Left lung (tissue), 10 donors: ENCODE data around the gene ZNF451. TPM values are rescaled to one million over a fixed set of nuclear protein-coding genes. Genes with fewer than 3 reads are reported as not detected.
"Not testable (repeated sequence)": the region's sequence is repeated elsewhere in the genome, so short reads cannot be mapped to it uniquely, and the experiment has no call there.

ENCODE experiments used
- ATAC-seq: fragments of 200-7000 bp; cut with Tn5 transposase; one replicate; pipeline ENCODE4 v1.9.1; 2020; ENCODE audit warnings: moderate library complexity
- DNase-seq, 4 donors: peaks; one replicate each; pipeline ENCODE4 v3.0.0-alpha.2; 2013 to 2020
- H3K27ac ChIP-seq, 2 donors: fragments of 200-600 bp; sonication (generic) in 1 of 2; one replicate each; pipeline versions ENCODE4 v1.5.0 to v1.8.0; 2020 to 2021
- H3K27me3 ChIP-seq, 2 donors: fragments of 200-600 bp; sonication (generic) in 1 of 2; one replicate each; pipeline versions ENCODE4 v1.5.0 to v1.8.0; 2020 to 2021
- H3K36me3 ChIP-seq, 2 donors: fragments of 200-600 bp; sonication (generic) in 1 of 2; one replicate each; pipeline versions ENCODE4 v1.5.0 to v1.8.0; 2020 to 2021
- H3K4me1 ChIP-seq, 2 donors: fragments of 200-600 bp; one replicate each; pipeline ENCODE4 v1.8.0; 2021
- H3K4me3 ChIP-seq, 2 donors: fragments of 200-600 bp; sonication (generic) in 1 of 2; one replicate each; pipeline versions ENCODE4 v1.5.0 to v1.8.0; 2020 to 2021; ENCODE audit warnings: mild to moderate bottlenecking in 1 of 2
- H3K9me3 ChIP-seq, 2 donors: fragments of 200-600 bp; sonication (generic) in 1 of 2; one replicate each; pipeline versions ENCODE4 v1.5.0 to v1.8.0; 2020 to 2021
- intact Hi-C, 2 donors: fragments of 100-400 bp; cut with DNase I; formaldehyde crosslinking; loops; one replicate each; pipeline versions ENCODE4 v1.11.2 to v1.14.2; 2022
- polyA plus RNA-seq, 6 donors: library from polyadenylated mRNA; unstranded; fragments of 120-200 nt; gene quantifications; one replicate each; pipeline ENCODE4 v1.2.1, GENCODE V29; 2013; ENCODE audit not compliant: insufficient read length in 6 of 6
- total RNA-seq, 2 donors: library from RNA; stranded (reverse); fragmentation: NEBNext Ultra II Directional; extraction: Animal tissue kit (Norgen Biotek cat#: 25700); gene quantifications; one replicate each; pipeline ENCODE4 v1.2.1, GENCODE V29; 2021
- TF ChIP-seq, protein P1 (sequence below), 2 donors: fragments of 200-600 bp; sonication (generic) in 1 of 2; IDR thresholded peaks; one replicate each; pipeline versions ENCODE4 v1.5.0 to v1.8.0; 2021; ENCODE audit warnings: antibody characterized with exemption in 2 of 2
- donor health status: DM: no; HTN: yes; CAD: no.
- donor health status: DM: no; HTN: no; CAD: no.

Gene ZNF451
- total and polyA plus RNA-seq, 8 donors: 36.3 to 53.4 (median 48.0) TPM

DNA sequence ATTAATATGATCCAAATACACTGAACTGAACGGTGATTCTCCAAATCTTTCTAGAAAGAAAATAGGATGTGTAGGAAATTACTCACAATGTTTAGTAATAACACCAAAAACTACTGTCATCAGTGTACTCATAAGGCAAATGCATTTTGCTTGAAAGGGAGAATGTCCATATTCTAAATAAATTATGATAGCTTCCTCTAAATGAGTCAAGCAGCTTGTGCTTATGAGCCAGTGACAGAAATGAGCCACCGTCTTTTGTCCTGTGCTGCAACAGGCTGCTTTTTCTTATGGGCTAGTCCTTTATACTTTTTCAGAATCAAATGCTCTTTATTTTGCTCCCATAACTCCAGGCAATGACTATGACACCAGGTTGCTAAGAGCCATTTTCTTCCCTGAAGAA lies 4.5 kb upstream of the ZNF451 start:
- no peak overlapping the region for H3K27ac ChIP-seq
- no peak for DNase-seq
- TF ChIP-seq, protein P1, sequence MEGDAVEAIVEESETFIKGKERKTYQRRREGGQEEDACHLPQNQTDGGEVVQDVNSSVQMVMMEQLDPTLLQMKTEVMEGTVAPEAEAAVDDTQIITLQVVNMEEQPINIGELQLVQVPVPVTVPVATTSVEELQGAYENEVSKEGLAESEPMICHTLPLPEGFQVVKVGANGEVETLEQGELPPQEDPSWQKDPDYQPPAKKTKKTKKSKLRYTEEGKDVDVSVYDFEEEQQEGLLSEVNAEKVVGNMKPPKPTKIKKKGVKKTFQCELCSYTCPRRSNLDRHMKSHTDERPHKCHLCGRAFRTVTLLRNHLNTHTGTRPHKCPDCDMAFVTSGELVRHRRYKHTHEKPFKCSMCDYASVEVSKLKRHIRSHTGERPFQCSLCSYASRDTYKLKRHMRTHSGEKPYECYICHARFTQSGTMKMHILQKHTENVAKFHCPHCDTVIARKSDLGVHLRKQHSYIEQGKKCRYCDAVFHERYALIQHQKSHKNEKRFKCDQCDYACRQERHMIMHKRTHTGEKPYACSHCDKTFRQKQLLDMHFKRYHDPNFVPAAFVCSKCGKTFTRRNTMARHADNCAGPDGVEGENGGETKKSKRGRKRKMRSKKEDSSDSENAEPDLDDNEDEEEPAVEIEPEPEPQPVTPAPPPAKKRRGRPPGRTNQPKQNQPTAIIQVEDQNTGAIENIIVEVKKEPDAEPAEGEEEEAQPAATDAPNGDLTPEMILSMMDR (IDR thresholded peaks at IDR 0.05): no peak
- intact Hi-C loops: no loop called here
- peaks cover 0 to 6% of the 10 kb centered on the region in 2 donors for H3K4me1 ChIP-seq
- H3K4me3 ChIP-seq: no peak overlapping the region
- no peaks in the 10 kb centered on the region for H3K36me3 ChIP-seq
- no peaks in the 10 kb centered on the region for H3K9me3 ChIP-seq
- ATAC-seq: no peak
- H3K27me3 ChIP-seq: no peaks in the 10 kb centered on the region

DNA sequence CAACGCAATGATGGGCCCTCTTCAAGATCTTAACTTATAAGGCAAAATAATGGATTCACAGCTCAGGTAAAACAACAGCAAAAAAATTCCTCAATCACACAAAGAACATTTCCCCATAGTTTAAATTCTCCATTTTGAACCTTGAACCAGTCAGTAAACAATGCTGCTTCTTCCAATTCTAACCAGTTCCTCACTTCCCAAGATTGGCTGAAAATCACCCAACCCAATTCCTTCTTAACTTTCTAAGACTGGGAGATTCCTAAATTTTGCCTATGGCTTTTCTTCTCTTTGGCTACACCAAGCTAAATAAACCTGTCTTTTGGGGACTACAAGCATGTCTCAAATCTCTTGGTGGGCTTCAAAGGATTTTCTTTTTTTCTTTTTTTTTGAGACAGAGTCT lies 3.1 kb upstream of the ZNF451 start:
- H3K4me3 ChIP-seq: no peak overlapping the region
- no peaks in the 10 kb centered on the region for H3K9me3 ChIP-seq
- H3K4me1 ChIP-seq: peaks cover 5 to 12% of the 10 kb centered on the region in 2 donors
- H3K27me3 ChIP-seq: no peaks in the 10 kb centered on the region
- DNase-seq (no peak), ATAC-seq (no peak)
- H3K36me3 ChIP-seq: no peaks in the 10 kb centered on the region
- H3K27ac ChIP-seq: no peak overlapping the region
- TF ChIP-seq, protein P1 (IDR thresholded peaks at IDR 0.05): no peak
- intact Hi-C loops: no loop called here

GRCh38 chr6:57087916-57088315 lies 2.1 kb upstream of the ZNF451 start:
- H3K27me3 ChIP-seq: no peaks in the 10 kb centered on the region
- TF ChIP-seq, protein P1 (IDR thresholded peaks at IDR 0.05): no peak
- peaks cover 13 to 23% of the 10 kb centered on the region in 2 donors for H3K4me1 ChIP-seq
- no peak for DNase-seq
- no peaks in the 10 kb centered on the region for H3K36me3 ChIP-seq
- ATAC-seq: no peak
- no peak overlapping the region for H3K4me3 ChIP-seq
- no peaks in the 10 kb centered on the region for H3K9me3 ChIP-seq
- intact Hi-C loops: no loop called here
- no peak overlapping the region for H3K27ac ChIP-seq

- Histone ChIP-seq H3K9me3 (no peaks in the 10 kb centered on the region), H3K27ac (peak overlapping the region; percentile 17 to 85), H3K4me1 (peaks cover 18 to 36% of the 10 kb centered on the region in 2 donors), H3K36me3 (peaks cover 0 to 2% of the 10 kb centered on the region in 2 donors), H3K27me3 (no peaks in the 10 kb centered on the region), H3K4me3 (peak overlapping the region; percentile 47 to 64)
- DNase-seq (peak in 1 of 4 donors; percentile 3), ATAC-seq (no peak)
- intact Hi-C loops: no loop called here
- TF ChIP-seq, protein P1 (IDR thresholded peaks at IDR 0.05): no peak
Observed at GRCh38 chr6:57089265-57089664, 723 bp upstream of the ZNF451 start.

GRCh38 chr6:57090458-57091067 lies 575 bp downstream of the ZNF451 start:
- peak; percentile 34 for ATAC-seq
- DNase-seq, intact Hi-C loops: not testable (repeated sequence)

GRCh38 chr6:57091375-57091774 lies 1.4 kb downstream of the ZNF451 start:
- peak overlapping the region in 1 of 2 donors; percentile 13 for H3K4me3 ChIP-seq
- ATAC-seq, intact Hi-C loops, H3K27ac ChIP-seq, H3K36me3 ChIP-seq, H3K9me3 ChIP-seq, H3K27me3 ChIP-seq, DNase-seq: not testable (repeated sequence)
- H3K4me1 ChIP-seq: peaks cover 18 to 37% of the 10 kb centered on the region in 2 donors

More at GRCh38 chr6:57090458-57091067, 575 bp downstream of the ZNF451 start:
- peak overlapping the region; percentile 47 to 64 for H3K4me3 ChIP-seq
- not testable (repeated sequence) for H3K36me3 ChIP-seq, H3K9me3 ChIP-seq, H3K27me3 ChIP-seq
- H3K4me1 ChIP-seq: peaks cover 18 to 37% of the 10 kb centered on the region in 2 donors
- H3K27ac ChIP-seq: peak overlapping the region; percentile 78 to 85
